ENCODE data around the gene TRAF6.
"Not testable (repeated sequence)": the region's sequence is repeated elsewhere in the genome, so short reads cannot be mapped to it uniquely, and the experiment has no call there.

Gene TRAF6

GRCh38 chr11:36509694-36510593 lies at the start of gene TRAF6:
Gene TRAF6, minus strand, starts transcription at chr11:36510272. Its CDS starts 8,757 bp downstream, at chr11:36501515.
- DNase-seq: peak; percentile 81 to 89 (median 84)

GRCh38 chr11:36558571-36559413 lies 48.7 kb upstream of the TRAF6 start:
- no peak for DNase-seq

- no peak for DNase-seq
These were observed 47.9 kb upstream of the TRAF6 start for GRCh38 chr11:36557991-36558390.

- not testable (repeated sequence) for DNase-seq
These were observed 47.3 kb upstream of the TRAF6 start for GRCh38 chr11:36557390-36557789.

GRCh38 chr11:36550385-36551115 lies 40.5 kb upstream of the TRAF6 start:
- DNase-seq: no peak

- no peak for DNase-seq
These were observed 30.9 kb upstream of the TRAF6 start for GRCh38 chr11:36540998-36541397.

GRCh38 chr11:36534276-36534840 lies 24.3 kb upstream of the TRAF6 start:
- no peak for DNase-seq

GRCh38 chr11:36532941-36533601 lies 23.0 kb upstream of the TRAF6 start:
- DNase-seq: no peak

GRCh38 chr11:36530840-36531239 lies 20.8 kb upstream of the TRAF6 start:
- DNase-seq: no peak

- no peak for DNase-seq
These were observed 3.9 kb upstream of the TRAF6 start for GRCh38 chr11:36513965-36514364.

GRCh38 chr11:36512016-36512415 lies 1.9 kb upstream of the TRAF6 start:
- no peak for DNase-seq

- not testable (repeated sequence) for DNase-seq
These were observed 990 bp upstream of the TRAF6 start for GRCh38 chr11:36511062-36511461.

GRCh38 chr11:36510594-36510942 lies 496 bp upstream of the TRAF6 start:
- no peak for DNase-seq

GRCh38 chr11:36509201-36509639 lies 852 bp downstream of the TRAF6 start:
- DNase-seq: no peak

- DNase-seq: no peak
These were observed 1.3 kb downstream of the TRAF6 start for GRCh38 chr11:36508743-36509142.

GRCh38 chr11:36507824-36508489 lies 2.1 kb downstream of the TRAF6 start:
- DNase-seq: no peak

- no peak for DNase-seq
These were observed 8.8 kb downstream of the TRAF6 start for GRCh38 chr11:36501236-36501635.

- no peak for DNase-seq
These were observed 9.8 kb downstream of the TRAF6 start for GRCh38 chr11:36500315-36500721.

GRCh38 chr11:36499315-36499714 lies 10.8 kb downstream of the TRAF6 start:
- DNase-seq: no peak

GRCh38 chr11:36498721-36499120 lies 11.4 kb downstream of the TRAF6 start:
- DNase-seq: no peak

- no peak for DNase-seq
These were observed 16.7 kb downstream of the TRAF6 start for GRCh38 chr11:36493332-36493731.

All from activated CD4-positive, CD25-positive, alpha-beta regulatory T cell (primary cell).